Dedifferentiated amniotic fluid mesenchymal stem cell (primary cell): Measurements from ENCODE around the gene ESYT2.
A peak's percentile ranks its signal among the peaks of the same experiment; 100 is the strongest.
"Not testable (repeated sequence)": the region's sequence is repeated elsewhere in the genome, so short reads cannot be mapped to it uniquely, and the experiment has no call there.

Experiments used
- DNase-seq: peaks from one replicate; pipeline ENCODE4 v3.0.0-alpha.2; 2016; ENCODE audit errors: extremely low spot score

The ESYT2 gene

DNA sequence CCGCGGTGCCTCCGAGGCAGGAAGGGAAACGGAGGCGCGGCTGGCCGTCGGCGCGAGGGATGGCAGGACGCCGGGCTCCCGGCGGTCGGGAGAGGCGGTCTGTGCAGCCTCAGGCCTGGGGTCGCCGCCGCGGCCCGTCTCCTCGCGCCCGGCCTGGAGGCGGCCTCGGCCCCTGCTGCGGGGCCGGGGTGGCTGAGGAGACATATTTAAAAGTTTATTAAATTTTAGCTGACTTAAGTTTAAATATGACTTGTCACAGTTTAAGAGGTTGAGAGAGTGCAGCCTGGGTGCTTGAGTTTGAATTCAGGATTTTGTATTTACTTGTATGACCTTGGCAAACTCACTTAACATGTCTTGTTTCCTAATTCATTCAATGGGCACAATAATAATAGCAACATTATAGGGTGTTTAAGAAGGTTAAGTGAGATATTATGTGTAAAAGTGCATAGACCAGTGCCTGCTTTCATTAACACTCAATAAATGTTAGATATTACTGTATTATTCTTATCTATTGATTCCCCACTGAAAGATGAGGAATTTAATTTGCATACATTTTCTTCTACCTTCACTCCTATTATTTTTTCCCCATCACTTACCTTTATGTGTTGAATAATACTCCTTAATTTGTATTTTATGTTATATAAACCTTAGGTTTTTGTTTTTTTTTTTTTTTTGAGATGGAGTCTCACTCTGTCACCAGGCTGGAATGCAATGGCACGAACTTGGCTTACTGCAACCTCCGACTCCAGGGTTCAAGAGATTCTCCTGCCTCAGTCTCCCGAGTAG, 27.8 kb upstream of the ESYT2 start:
- no peak for DNase-seq

DNA sequence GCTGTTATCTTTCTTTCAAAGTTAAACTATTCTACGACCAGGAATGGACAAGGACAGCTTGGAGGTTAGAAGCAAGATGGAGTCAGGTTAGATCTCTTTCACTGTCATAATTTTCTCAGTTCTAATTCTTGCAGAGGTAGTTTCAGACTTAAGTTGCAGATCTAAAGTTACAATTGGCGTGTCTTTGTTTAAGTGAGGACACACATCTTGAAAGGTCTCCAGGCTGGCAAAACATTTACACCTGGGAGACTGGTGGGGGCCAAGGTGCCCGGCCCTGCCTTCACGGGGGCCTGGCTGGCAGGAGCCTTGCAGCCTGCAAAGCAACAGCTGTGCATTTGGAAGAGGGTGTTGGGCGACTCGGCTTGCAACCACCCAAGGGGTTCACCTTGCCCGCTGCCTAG, 25.4 kb upstream of the ESYT2 start:
- DNase-seq = no peak

DNA sequence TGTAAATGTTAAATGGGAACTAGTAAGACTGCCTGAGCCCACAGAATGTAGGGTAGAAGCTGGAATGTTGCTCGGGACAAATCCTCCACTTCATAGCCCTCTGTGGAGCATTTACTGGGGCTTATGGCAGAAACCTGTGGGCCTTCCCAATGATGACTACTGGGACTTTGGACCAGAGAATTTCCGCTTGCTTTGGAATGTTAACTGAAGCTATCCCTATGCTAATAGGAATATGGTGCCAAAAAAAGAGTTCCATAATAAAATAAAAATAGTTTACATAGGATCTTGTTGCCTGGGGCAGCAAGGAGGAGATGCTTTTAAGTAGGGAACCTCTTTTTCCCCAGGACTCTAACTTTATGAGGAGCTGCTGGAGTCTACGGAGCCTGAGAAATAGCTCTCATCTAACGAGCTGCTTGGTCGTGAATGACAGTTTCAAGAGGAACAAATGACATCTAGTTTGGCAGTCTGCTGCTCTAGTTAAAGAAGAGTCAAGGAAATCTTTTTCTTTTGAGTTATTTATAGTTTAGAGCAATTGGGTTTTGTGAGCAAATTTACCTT, 21.3 kb upstream of the ESYT2 start:
- DNase-seq = no peak

DNA sequence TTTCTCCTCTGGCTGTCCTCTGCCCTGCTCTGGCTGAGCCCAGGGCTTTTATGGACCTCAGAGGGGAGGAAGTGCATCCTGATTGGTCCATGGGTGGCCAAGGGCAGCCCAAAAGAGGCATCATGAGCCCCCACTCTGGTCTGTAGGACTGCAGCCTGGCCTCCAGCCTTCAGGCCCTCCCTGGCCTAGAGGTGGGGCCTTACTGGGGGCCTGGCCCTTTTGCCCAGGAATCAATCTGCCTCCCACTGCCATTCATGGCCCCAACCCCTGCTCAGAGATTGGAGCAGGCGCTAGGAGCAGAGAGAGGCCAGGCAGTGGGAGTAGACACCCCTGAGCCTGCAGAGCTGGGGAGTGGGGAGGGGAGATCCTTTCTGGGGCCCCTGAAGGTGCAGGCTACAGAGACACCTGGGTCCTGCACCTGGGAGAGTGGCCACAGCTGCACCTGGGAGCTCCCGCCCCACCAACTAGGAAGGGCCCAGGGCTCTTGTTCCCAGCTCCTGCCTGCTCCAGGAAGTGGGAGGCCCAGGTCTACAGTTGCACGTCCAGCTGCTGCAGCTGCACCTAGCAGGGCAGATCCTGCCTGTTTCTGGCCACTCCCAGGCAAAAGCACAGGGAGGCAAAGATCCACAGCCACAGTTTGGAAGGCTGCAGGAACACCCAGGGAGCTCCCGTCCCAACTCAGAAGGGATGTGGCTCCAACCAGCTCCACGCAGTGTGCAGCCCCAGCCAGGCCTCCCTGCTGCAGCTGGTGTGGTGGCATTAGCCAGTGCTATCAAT, 20.6 kb upstream of the ESYT2 start:
- no peak for DNase-seq

DNA sequence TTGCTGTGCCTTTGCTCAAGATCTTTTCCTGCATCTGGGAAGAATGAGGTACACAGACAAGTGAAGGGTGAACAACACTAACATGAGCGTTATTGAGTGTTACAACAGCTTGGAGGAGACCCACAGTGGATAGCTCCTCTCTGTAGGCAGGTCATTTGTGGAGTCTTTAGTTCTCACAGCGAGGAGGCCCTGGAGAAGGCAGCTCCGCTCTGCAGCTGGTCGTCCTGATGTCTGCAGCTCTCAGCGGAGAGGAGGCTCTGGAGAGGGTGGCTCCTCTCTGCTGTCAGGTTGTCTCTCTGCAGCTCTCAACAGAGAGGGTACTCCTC, 20.1 kb upstream of the ESYT2 start:
- DNase-seq = no peak

DNA sequence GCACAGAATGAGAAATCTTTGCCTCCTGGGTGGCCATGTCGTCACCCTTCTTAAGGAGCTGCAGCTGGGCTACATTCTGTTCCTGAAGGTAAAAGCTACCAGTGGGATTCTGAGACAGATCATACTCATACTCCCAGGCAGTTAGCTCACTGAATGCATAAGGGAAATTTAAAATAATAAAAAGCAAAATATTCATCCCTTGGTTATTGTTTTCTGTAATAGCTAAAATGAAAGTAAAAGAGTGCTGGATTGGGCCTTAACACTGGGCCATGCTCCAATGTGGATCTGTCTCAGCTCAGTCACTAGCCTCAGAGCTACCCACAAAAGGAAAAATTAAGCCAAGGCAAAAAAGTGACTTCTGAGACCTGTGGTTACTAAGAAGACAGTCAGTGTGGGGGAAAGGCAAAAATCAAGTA, 18.1 kb upstream of the ESYT2 start:
- no peak for DNase-seq

DNA sequence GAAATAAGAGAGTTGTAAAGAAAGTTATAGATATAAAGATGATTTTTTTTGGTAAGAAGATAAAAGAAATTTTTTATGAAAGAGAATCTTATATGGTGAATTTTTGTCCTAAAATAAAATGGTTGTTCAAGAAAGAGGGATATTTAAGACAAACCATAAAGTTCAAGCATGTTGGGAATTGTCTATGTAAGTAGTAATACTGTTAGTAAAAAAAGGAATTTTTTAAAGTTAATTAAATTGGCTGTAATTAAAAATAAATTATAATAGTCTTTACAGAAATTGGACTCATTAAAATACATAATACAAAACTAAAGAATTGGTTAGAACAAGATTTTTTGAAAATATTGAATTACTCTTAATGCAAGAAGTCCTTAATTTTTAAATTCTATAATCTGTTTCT, 17.0 kb upstream of the ESYT2 start:
- DNase-seq = no peak

DNA sequence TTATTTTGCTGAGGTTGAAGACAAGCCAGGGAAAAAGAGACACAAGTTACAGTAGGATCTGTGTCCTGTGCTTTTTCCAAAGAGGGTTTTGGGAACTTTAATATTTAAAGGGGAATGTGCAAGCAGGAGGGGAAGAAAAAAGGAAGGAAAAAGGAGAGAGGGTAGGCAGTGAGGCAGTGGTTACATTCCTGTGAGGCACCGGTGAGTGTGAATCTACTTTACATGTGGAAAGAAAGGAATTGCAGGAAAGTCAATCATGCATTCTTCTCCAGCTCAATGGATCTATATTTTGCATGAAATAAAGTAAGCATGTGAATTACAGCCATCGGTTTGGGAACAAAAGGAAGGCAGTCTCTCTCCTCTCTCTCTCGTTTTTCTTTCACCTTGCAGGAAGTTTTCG, 14.5 kb upstream of the ESYT2 start:
- no peak for DNase-seq

DNA sequence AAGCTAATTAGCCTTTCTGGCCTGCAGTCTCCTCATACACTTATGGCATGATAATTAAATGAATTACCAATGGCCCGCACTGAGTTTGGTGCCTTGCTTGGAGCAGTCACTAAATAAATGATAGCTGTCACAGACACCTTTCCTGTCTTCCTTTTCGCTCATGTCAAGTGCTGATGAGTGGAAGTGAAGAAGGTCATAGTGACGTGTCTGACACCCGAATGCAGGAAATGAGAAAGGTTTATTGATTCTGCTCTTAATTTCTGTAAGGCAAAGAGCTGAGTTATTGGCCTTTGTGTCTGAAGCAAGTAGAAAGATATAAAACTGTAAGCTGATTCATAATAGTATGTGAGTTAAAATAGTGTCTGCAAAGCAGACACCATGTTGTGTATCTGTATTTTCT, 13.2 kb upstream of the ESYT2 start:
- no peak for DNase-seq

DNA sequence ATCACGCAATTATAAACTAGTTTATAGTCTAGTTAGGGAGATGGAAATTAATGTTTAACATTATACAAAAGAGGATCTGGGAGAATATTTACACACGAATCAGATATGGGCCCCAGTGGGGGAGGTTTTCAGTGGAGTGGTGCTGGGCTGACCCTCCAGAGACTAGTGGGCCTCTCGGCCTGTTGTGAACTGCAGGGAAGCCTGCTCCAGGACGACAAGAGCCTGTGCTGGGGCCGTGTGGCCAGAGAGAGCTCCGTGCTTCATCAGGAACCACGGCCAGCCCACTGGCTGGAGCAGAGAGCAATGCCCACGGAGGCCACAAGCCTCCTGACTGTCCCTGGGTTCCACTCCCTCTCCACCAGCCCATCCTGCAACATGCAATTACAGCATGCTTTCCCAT, 11.3 kb upstream of the ESYT2 start:
- DNase-seq = no peak

DNA sequence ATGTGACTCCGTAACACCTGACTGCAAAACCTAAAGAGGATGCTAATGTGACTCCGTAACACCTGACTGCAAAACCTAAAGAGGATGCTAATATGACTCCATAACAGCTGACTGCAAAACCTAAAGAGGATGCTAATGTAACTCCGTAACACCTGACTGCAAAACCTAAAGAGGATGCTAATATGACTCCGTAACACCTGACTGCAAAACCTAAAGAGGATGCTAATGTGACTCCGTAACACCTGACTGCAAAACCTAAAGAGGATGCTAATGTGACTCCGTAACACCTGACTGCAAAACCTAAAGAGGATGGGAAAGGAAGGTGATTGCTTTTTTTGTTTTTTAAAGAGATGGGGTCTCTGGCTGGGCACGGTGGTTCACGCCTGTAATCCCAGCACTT, 9.9 kb upstream of the ESYT2 start:
- not testable (repeated sequence) for DNase-seq

DNA sequence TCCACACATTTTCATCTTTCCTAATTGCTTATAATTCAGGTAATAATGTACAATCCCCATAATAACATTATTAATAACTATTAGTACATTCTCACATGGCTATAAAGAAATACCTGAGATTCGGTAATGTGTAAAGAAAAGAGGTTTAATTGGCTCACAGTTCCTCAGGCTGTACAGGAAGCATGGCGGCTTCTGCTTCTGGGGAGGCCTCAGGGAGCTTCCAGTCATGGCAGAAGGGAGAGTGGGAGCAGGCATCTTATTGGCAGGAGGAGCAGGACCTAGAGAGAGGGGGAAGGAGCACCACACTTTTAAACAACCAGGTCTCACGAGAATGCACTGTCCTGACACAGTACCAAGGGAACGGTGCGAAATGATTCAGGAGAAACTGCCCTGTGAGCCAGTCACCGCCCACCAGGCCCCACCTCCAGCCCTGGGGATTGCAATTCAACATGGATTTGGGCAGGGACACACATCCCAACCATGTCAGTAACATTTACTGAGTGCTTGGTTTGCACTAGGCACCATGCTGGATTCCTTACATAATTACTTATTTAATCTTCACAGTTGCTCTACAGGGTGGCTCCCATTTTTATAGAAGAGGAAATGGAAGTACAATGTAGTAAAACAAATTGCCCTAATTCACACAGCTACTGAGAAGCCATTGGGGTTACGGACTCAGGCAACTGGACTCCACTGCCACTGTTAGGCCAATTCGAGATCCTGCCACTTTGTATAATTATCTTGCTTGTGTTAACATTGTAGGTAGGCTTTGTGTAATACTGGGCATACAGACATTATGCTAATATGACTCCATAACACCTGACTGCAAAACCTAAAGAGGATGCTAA, 8.7 kb upstream of the ESYT2 start:
- no peak for DNase-seq

DNA sequence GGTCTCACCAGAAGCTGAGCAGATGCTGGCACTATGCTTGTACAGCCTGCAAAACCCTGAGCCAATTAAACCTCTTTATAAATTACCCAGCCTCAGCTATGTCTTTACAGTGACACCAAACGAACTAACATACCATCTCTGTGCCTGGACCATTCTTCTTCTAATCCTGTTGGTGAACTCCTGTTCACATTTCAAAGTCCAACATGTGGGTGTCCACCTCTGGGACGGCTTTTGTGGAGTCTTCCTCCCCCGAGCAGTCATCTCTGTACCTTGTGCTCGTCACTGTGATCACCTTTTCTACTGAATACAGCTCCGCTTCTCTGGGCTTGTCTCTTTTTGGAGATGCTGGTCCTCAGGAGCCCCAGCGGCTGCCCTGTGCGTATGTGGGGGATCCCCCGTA, 7.4 kb upstream of the ESYT2 start:
- DNase-seq = no peak

DNA sequence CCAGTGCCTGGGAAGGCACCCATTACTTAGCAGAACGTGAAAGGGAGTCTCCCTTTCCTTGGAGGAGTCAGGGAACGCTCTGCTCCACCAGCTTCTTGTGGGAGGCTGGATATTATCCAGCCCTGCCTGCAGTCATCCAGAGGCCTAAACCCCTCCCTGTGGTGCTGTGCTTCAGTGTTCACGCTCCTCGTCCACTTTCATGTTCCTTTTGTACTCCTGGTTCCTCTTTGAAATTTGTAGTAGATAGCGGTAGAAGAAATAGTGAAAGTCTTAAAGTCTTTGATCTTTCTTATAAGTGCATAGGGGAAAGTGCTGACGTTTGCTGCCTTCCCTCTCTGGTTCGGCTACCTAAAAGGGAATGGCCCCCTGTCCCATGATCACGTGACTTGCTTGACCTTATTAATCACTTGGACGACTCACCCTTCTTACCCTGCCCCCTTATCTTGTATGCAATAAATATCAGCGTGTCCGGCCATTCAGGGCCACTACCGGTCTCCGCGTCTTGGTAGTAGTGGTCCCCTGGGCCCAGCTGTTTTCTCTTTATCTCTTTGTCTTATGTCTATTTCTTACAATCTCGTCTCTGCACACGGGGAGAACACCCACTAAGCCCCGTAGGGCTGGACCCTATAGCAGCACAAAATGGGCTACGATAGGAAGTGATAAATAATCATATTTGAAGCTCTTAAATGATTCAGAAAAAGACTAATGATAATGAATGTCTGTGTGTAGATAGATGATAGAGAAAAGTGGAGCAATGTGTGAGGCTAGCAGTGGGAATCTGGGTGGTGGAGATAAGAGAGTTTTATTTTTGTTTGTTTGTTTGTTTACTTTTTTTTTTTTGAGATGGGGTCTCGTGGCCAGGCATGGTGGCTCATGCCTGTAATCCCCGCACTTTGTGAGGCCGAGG, 5.8 kb upstream of the ESYT2 start:
- no peak for DNase-seq

DNA sequence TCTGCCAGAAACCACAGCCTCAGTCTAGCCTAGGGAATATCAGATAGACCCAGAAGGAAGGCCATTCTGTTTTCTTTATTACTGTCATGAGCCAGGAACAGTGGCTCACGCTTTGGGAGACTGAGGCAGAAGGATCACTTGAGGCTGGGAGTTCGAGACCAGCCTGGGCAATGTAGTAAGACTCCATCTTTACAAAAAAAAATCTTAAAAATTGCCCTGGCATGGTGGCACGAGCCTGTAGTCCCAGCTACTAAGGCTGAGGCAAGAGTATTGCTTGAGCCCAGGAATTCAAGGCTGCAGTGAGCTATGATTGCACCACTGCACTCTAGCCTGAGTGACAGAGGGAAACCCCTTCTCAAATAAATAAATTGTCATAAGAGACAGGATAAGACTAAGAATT, 3.7 kb upstream of the ESYT2 start:
- DNase-seq = no peak

DNA sequence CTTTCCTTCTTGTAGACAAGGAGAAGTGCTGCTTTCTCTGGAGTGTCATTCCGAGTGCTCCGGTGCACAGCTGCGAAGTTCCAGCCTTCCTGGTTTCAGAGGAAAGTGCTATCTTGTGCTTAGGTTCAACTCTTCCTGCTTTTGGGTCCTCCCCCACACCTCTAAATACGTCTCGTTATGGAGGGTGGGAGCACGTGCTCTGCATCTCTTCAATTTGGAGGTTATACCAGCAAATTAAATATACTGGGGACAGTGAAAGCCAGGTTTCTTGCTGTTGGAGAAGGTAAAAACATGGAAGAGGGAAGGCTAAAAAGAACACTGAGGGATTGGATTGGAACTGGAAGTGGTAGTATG, 2.4 kb upstream of the ESYT2 start:
- no peak for DNase-seq

DNA sequence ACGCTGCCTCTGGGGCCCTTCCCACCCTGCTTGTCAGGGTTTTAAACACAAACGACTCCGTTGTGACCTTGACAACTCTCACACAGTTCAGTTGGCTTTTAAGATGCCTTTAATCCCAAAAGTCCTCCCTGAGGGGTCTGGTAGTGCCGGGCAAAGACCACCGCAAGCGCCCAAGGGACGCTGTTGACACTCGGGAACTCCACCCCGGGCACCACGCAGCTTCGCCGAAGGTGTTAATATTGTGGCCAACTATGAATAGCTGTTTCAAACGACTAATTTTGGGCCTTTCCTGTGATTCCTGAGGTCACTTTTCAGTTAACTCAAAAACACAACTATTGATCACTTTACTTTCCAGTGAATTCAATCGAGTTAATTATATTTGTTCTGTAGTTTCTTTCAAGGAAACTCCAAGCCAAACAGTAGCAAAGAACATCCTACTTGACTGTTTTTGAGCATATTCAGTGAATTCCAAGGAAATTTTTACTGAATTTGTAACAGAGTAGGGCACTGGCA, 958 bp upstream of the ESYT2 start:
- no peak for DNase-seq

DNA sequence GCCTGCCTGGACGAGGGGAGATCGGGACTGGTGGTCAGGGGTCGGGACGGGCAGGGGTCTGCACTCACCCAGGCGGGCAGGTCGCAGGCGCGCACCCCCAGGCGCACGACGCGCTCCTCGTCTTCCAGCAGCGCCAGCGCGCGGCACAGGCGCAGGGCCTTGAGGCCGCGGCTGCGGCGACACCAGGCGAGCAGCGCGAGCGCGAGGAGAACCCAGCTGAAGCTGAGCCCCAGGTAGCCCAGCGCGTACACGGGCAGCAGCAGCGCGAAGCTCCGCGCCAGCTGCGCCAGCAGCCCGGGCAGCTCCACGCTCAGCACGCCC, 328 bp downstream of the ESYT2 start:
- DNase-seq = peak; percentile 59

DNA sequence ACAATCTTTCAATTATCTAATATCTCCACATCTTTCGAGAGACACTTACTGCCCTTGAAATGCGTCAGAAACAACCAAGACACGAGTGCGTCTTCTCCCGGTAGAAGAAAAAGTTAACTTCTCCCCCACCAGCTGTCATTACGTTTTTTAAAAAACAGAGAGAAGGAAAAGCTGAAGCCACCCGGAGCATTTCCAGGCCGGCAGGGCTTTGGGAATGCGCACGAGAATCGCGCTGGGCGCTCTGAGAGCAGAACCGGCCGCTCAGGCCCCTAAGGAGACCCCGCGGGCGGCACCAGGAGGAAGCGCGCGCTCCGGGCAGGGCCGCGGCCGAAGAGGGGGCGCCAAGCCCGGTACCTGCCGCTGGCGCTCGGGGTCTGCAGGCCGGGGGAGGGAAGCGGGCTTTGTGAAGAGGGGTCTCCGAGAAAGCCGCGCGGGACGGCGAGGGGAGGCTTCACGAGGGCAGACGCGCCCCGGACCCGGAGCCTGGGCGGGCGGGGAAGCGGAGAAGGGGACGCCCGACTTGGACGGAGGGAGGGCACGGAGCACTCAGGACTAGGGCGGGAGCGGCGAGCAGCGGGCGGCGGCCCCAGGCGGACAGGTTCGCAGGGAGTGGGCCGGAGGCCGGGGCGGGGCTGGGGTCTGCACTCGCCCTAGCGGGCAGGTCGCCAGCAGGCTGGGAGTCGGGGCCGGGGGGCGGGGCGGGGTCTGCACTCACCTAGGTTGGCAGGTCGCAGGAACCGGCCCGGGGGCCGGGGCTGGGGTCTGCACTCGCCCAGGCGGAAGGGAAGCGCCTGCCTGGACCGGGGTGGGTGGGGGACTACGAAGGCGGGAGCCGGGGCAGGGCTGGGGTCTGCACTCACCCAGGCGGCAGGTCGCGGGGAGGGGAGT, 932 bp downstream of the ESYT2 start:
- DNase-seq = no peak

DNA sequence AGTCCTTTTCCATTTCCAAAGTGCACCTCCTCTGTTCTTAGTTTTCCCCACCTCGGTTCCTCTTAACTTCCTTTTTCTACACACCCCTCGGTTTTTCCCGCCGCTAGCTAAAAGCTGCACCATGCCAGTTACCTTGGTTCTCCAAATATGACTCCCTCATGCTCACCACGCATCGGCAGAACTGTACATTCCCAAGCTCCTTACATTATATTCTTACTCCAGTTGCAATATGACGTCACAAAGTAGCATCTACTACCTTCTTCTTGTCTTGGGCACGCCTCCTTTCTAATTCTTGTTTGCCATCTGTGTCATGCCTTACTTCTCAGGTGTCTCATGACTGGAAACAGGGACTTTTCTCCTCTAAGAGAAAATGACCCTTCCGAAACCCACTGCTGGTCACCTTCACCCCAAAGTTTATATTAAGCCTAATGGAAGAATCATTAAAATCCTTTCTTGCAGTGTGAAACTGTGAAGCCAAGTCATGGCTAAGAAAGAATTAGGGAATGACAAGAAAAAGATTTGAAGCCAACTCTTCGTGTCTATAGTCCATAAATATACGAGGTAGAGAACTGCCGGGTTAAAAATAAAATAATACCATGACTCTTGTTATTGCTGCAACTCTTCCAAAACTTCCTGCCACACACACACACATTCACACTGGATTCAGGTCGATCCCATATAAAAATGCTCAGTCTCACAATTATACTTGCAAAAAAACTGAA, 1.7 kb downstream of the ESYT2 start:
- peak; percentile 34 for DNase-seq
